Panc1 (cell line): ENCODE measurements around the gene CSTA.

Experiments used
- POLR2AphosphoS5 ChIP-seq: IDR thresholded peaks from 2 replicates; pipeline ENCODE4 v1.6.1; 2012; ENCODE audit warnings: mild to moderate bottlenecking, low read depth, low read length, moderate library complexity
- TF ChIP-seq, protein P1 (sequence below): fragments of 450-650 bp; IDR thresholded peaks from 2 replicates; pipeline ENCODE4 v1.5.1; 2017; ENCODE audit warnings: mild to moderate bottlenecking

DNA sequence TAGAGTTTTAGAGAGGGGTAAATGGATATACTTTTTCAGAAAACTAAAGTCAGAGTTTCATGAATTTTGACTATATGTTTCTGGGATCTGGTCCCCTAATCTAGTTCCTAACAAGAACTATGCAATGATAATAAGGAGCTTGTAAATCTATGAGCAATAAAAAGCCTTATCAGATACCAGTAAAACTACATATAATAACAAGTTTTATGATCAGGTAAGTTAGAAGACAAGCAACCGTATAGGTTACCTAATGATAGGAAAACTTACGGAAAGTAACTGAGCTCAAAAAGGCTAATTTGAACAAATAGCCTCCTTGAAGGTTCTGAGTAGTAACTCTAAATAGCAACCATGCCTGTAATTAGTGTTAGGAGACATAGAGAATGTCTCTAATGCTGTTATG, 37.0 kb downstream of the CSTA start:
- TF ChIP-seq, protein P1, sequence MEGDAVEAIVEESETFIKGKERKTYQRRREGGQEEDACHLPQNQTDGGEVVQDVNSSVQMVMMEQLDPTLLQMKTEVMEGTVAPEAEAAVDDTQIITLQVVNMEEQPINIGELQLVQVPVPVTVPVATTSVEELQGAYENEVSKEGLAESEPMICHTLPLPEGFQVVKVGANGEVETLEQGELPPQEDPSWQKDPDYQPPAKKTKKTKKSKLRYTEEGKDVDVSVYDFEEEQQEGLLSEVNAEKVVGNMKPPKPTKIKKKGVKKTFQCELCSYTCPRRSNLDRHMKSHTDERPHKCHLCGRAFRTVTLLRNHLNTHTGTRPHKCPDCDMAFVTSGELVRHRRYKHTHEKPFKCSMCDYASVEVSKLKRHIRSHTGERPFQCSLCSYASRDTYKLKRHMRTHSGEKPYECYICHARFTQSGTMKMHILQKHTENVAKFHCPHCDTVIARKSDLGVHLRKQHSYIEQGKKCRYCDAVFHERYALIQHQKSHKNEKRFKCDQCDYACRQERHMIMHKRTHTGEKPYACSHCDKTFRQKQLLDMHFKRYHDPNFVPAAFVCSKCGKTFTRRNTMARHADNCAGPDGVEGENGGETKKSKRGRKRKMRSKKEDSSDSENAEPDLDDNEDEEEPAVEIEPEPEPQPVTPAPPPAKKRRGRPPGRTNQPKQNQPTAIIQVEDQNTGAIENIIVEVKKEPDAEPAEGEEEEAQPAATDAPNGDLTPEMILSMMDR = no peak
- no peak for TF ChIP-seq POLR2AphosphoS5
